ENCODE results near the gene LCN1. TPM values are rescaled to one million over a fixed set of nuclear protein-coding genes. Genes with fewer than 3 reads are reported as not detected.

LCN1 gene
- not detected for total RNA-seq
- under 1 TPM in 1 of 3 donors, not detected in 2; 0.09 TPM for polyA plus RNA-seq
- long read RNA-seq, donor 1: 0 reads
- long read RNA-seq, donor 2: 0 reads

- 81 to 93% (median 83%) methylated on average over 11 to 18 of the region's 18 CpGs for WGBS, 5 donors
- peak; percentile 47 for DNase-seq
Observed at GRCh38 chr9:135520916-135521607, at the start of gene LCN1. Gene LCN1, plus strand, starts transcription at chr9:135521440. Its CDS starts 58 bp downstream, at chr9:135521498.

DNA sequence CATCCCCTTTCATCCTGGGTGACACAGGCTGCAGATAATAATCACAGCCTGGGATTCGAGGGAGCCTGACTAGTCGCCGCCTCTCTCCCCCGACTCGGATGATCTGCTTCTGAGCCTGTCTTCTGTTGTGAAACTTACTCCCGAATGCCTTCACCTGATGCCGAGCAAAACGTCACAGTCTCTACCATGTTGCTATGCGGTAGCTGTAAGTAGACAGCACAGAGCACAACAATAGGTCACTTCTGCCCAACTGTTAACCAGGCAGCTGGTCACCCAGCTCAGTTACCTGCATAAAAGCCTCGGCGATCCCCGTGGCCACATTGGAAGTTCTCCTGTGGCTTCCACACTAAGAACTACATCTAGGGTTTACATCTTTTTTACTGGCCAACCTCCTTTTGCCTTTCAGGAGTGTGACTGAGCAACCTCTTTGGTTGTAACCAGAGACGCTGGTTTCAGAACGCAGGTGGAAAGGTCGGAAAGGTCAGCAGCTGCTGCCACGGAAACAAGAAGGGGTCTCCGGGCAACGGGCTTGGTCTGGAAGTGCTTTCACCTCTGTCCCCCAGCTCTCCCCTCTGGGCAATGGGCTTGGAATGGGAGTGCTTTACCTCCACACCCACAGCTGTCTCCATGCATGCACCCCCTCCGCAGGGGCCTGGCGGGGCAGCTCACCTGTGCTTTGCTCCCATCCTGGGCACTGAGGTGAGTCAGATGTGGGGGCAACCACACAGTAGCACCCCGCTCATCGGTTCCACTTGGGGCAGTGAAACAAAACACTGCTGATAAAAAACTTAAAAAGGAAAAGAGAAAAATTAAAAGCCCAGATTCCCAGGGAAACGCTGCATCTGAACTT lies 49.2 kb upstream of the LCN1 start:
- peaks cover 0 to 12% (median 0%) of the 10 kb centered on the region in 6 donors for H3K4me1 ChIP-seq
- H3K27me3 ChIP-seq (replicated peaks in 1 of 7): peaks cover 0 to 49% (median 0%) of the 10 kb centered on the region in 7 donors
- H3K36me3 ChIP-seq: no peaks in the 10 kb centered on the region
- DNase-seq: peak; percentile 28
- H3K4me3 ChIP-seq: no peak overlapping the region
- H3K9me3 ChIP-seq: no peaks in the 10 kb centered on the region
- intact Hi-C loops (cut with DNase I; ENCODE audit: low total_unique reads): no loop called here
- 81 to 88% (median 84%) methylated on average over 23 of the region's 23 CpGs for WGBS, 5 donors
- H3K27ac ChIP-seq: no peak overlapping the region
- TF ChIP-seq POLR2A (IDR thresholded peaks at IDR 0.05) (no peak), POLR2AphosphoS5 (IDR thresholded peaks at IDR 0.05) (no peak), CTCF (IDR thresholded peaks at IDR 0.05 in 8 of 11, conservative IDR thresholded peaks at IDR 0.05 in 3 of 11) (no peak)

More at GRCh38 chr9:135520916-135521607, at the start of gene LCN1:
- intact Hi-C loops (cut with DNase I; ENCODE audit: low total_unique reads): no loop called here
- Histone ChIP-seq H3K9me3 (no peaks in the 10 kb centered on the region), H3K4me1 (peaks cover 0 to 9% (median 0%) of the 10 kb centered on the region in 6 donors), H3K27me3 (replicated peaks in 1 of 7) (peaks cover 0 to 61% (median 5%) of the 10 kb centered on the region in 7 donors), H3K36me3 (no peaks in the 10 kb centered on the region), H3K4me3 (no peak within 1 kb of the TSS), H3K27ac (no peak within 1 kb of the TSS)
- no peak for TF ChIP-seq POLR2AphosphoS5 (IDR thresholded peaks at IDR 0.05)

DNA sequence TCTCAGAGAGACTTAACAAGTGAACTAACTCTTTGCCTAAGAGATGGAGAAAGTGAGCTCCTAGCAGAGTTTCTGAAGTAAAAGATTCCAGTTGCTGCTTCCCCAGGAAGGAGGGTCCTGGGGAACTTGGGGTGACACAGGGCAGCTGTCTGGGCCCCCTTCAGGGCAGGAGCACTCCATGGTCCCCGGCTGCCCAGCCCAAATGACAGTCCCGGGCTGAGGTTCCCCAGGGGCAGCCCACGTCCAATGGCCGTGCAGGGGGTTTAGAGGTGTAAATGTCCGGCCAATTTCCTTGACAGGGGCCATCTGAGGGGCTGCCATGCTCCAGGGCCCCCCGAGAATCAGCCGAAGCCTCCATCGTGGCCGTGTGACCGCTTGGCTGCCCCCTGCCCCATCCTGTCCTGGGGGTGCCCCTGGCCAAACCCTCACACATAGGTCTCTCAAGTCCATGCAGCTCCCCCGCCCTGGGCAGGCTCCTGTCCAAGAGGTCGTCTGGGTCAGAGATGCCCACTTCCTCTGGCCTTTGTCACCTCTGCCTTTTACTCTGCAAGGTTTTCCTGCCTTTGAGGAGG lies 47.2 kb upstream of the LCN1 start:
- H3K27me3 ChIP-seq (replicated peaks in 1 of 7): peaks cover 0 to 45% (median 0%) of the 10 kb centered on the region in 7 donors
- 54 to 86% (median 80%) methylated on average over 10 to 12 of the region's 12 CpGs for WGBS, 5 donors
- TF ChIP-seq CTCF (IDR thresholded peaks at IDR 0.05 in 8 of 11, conservative IDR thresholded peaks at IDR 0.05 in 3 of 11): no peak
- TF ChIP-seq POLR2A (IDR thresholded peaks at IDR 0.05): no peak
- TF ChIP-seq POLR2AphosphoS5 (IDR thresholded peaks at IDR 0.05): no peak
- no peak for DNase-seq
- H3K4me3 ChIP-seq: no peak overlapping the region
- no peaks in the 10 kb centered on the region for H3K36me3 ChIP-seq
- intact Hi-C loops (cut with DNase I; ENCODE audit: low total_unique reads): no loop called here
- H3K4me1 ChIP-seq: peaks cover 0 to 12% (median 8%) of the 10 kb centered on the region in 6 donors
- no peaks in the 10 kb centered on the region for H3K9me3 ChIP-seq
- no peak overlapping the region for H3K27ac ChIP-seq

DNA sequence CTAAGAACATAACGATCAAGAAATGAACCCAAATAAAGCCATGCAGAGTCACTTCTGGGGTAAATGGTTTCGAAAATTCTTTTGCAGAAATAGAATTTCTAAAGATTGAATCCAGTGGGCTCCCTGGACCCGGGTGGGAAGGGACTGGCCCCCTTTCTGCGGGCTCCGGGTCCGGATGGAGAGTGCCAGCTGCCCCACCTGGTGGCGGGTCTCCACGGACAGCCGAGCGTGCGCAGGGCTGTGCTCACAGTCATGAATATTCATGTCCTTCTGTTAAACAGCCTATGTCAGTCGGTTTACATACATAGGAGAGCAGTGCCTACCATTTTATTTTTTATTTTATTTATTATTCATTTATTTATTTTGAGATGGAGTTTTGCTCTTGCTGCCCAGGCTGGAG lies 46.3 kb upstream of the LCN1 start:
- Histone ChIP-seq H3K4me1 (peaks cover 0 to 12% (median 9%) of the 10 kb centered on the region in 6 donors), H3K27me3 (replicated peaks in 1 of 7) (peaks cover 0 to 40% (median 0%) of the 10 kb centered on the region in 7 donors), H3K27ac (no peak overlapping the region), H3K36me3 (no peaks in the 10 kb centered on the region), H3K4me3 (no peak overlapping the region), H3K9me3 (no peaks in the 10 kb centered on the region)
- no peak for DNase-seq
- WGBS, 5 donors: 15 to 22% (median 19%) methylated on average over 12 of the region's 12 CpGs
- intact Hi-C loops (cut with DNase I; ENCODE audit: low total_unique reads): no loop called here
- TF ChIP-seq CTCF (IDR thresholded peaks at IDR 0.05 in 8 of 11, conservative IDR thresholded peaks at IDR 0.05 in 3 of 11) (peak in 5 of 11 experiments; percentile 4 to 51 (median 36)), POLR2AphosphoS5 (IDR thresholded peaks at IDR 0.05) (no peak)
